H9 (cell line): ENCODE data around the gene METTL21A. TPM values are rescaled to one million over a fixed set of nuclear protein-coding genes. Genes with fewer than 3 reads are reported as not detected.

Source experiments
- DNase-seq: peaks from one replicate; pipeline ENCODE4 v3.0.0-alpha.2; 2017
- H2AFZ ChIP-seq: one replicate; pipeline ENCODE4 v1.6.1; 2013; ENCODE audit warnings: mild to moderate bottlenecking, low read length, control low read depth, moderate library complexity
- H2AK5ac ChIP-seq: 2 replicates; pipeline ENCODE4 v1.6.1; 2013; ENCODE audit warnings: low read length, control low read depth, mixed read lengths; ENCODE audit not compliant: insufficient read length
- H2BK120ac ChIP-seq: one replicate; pipeline ENCODE4 v1.6.1; 2013; ENCODE audit warnings: low read depth, mild to moderate bottlenecking, low read length, control low read depth, inconsistent platforms; ENCODE audit not compliant: poor library complexity, severe bottlenecking
- H2BK12ac ChIP-seq: 2 replicates; pipeline ENCODE4 v1.6.1; 2013; ENCODE audit warnings: low read length, control low read depth, mixed read lengths, low read depth; ENCODE audit not compliant: insufficient read length
- H2BK15ac ChIP-seq: 2 replicates; pipeline ENCODE4 v1.6.1; 2013; ENCODE audit warnings: low read depth, low read length, control low read depth
- H2BK20ac ChIP-seq: one replicate; pipeline ENCODE4 v1.6.1; 2013; ENCODE audit warnings: low read depth, mild to moderate bottlenecking, low read length, control low read depth, inconsistent platforms; ENCODE audit not compliant: poor library complexity, severe bottlenecking
- H2BK5ac ChIP-seq: 2 replicates; pipeline ENCODE4 v1.6.1; 2013; ENCODE audit warnings: low read length, control low read depth, mixed read lengths; ENCODE audit not compliant: insufficient read length
- H3K14ac ChIP-seq: 2 replicates; pipeline ENCODE4 v1.6.1; 2013; ENCODE audit warnings: low read length, control low read depth; ENCODE audit not compliant: insufficient read depth
- H3K18ac ChIP-seq: 2 replicates; pipeline ENCODE4 v1.6.1; 2013; ENCODE audit warnings: low read depth, mild to moderate bottlenecking, mixed read lengths, low read length, control low read depth; ENCODE audit not compliant: insufficient read length
- H3K23ac ChIP-seq: 2 replicates; pipeline ENCODE4 v1.6.1; 2013; ENCODE audit warnings: low read length, control low read depth, mixed read lengths, low read depth; ENCODE audit not compliant: insufficient read length
- H3K23me2 ChIP-seq: 2 replicates; pipeline ENCODE4 v1.6.1; 2013; ENCODE audit warnings: low read depth, mild to moderate bottlenecking, mixed read lengths, low read length, control low read depth; ENCODE audit not compliant: insufficient read length, poor library complexity, severe bottlenecking
- H3K27ac ChIP-seq: 2 replicates; pipeline ENCODE4 v1.5.1; 2013; ENCODE audit warnings: low read length, control low read depth, mixed read lengths, low read depth; ENCODE audit not compliant: insufficient read length
- H3K27me3 ChIP-seq: 2 replicates; pipeline ENCODE4 v1.6.1; 2013; ENCODE audit warnings: low read length, control low read depth, inconsistent platforms; ENCODE audit not compliant: insufficient read depth
- H3K4ac ChIP-seq: 2 replicates; pipeline ENCODE4 v1.6.1; 2013; ENCODE audit warnings: low read depth, mild to moderate bottlenecking, control low read depth, inconsistent platforms, low read length, moderate library complexity
- H3K4me1 ChIP-seq: 2 replicates; pipeline ENCODE4 v1.6.1; 2013; ENCODE audit warnings: low read length, control low read depth, inconsistent platforms; ENCODE audit not compliant: insufficient read depth
- H3K4me2 ChIP-seq: 2 replicates; pipeline ENCODE4 v1.6.1; 2013; ENCODE audit warnings: low read length, control low read depth, mixed read lengths; ENCODE audit not compliant: insufficient read length, insufficient read depth
- H3K56ac ChIP-seq: 2 replicates; pipeline ENCODE4 v1.6.1; 2013; ENCODE audit warnings: low read depth, mild to moderate bottlenecking, mixed read lengths, low read length, control low read depth; ENCODE audit not compliant: insufficient read length
- H3K79me1 ChIP-seq: 2 replicates; pipeline ENCODE4 v1.6.1; 2013; ENCODE audit warnings: low read depth, mild to moderate bottlenecking, moderate library complexity, low read length, control low read depth, inconsistent platforms; ENCODE audit not compliant: insufficient read depth, poor library complexity, severe bottlenecking
- H3K79me2 ChIP-seq: 2 replicates; pipeline ENCODE4 v1.6.1; 2013; ENCODE audit warnings: low read length, control low read depth, inconsistent platforms; ENCODE audit not compliant: insufficient read depth
- H3K9ac ChIP-seq: 2 replicates; pipeline ENCODE4 v1.6.1; 2013; ENCODE audit warnings: low read length, control low read depth, mixed read lengths; ENCODE audit not compliant: insufficient read length; ENCODE audit errors: extremely low read depth
- H3K9me3 ChIP-seq: one replicate; pipeline ENCODE4 v1.6.1; 2013; ENCODE audit warnings: low read depth, low read length, inconsistent platforms; ENCODE audit not compliant: control insufficient read depth
- H3T11ph ChIP-seq: one replicate; pipeline ENCODE4 v1.6.1; 2013; ENCODE audit warnings: mild to moderate bottlenecking, low read length, control low read depth, inconsistent platforms
- H4K20me1 ChIP-seq: one replicate; pipeline ENCODE4 v1.6.1; 2013; ENCODE audit not compliant: control insufficient read depth, insufficient read length, insufficient read depth
- H4K5ac ChIP-seq: 2 replicates; pipeline ENCODE4 v1.6.1; 2013; ENCODE audit warnings: low read depth, mild to moderate bottlenecking, mixed read lengths, low read length, control low read depth; ENCODE audit not compliant: insufficient read length
- H4K8ac ChIP-seq: replicated peaks from 2 replicates; pipeline ENCODE4 v1.6.1; 2013; ENCODE audit warnings: low read length, control low read depth, mixed read lengths, low read depth; ENCODE audit not compliant: insufficient read length
- H4K91ac ChIP-seq: 2 replicates; pipeline ENCODE4 v1.6.1; 2013; ENCODE audit warnings: low read depth, mild to moderate bottlenecking, moderate library complexity, mixed read lengths, low read length, control low read depth; ENCODE audit not compliant: insufficient read length
- H3K27ac Mint-ChIP-seq, 3 experiments: 2 replicates in 2 of 3; 3 replicates in 1 of 3; pipeline ENCODE4 v1.8.0; 2020 to 2021; ENCODE audit warnings: mixed read lengths in 3 of 3, mild to moderate bottlenecking in 1 of 3, moderate library complexity in 1 of 3
- H3K27me3 Mint-ChIP-seq: 2 replicates; pipeline ENCODE4 v1.8.0; 2021; ENCODE audit warnings: low read depth, mild to moderate bottlenecking, moderate library complexity, mixed read lengths
- H3K36me3 Mint-ChIP-seq, 3 experiments: 2 replicates in 2 of 3; 3 replicates in 1 of 3; pipeline ENCODE4 v1.8.0; 2020 to 2021; ENCODE audit warnings: low read depth in 3 of 3, mixed read lengths in 3 of 3; ENCODE audit not compliant: insufficient read depth in 1 of 3
- H3K4me1 Mint-ChIP-seq, 2 experiments: 2 replicates each; pipeline ENCODE4 v1.8.0; 2020; ENCODE audit warnings: mixed read lengths in 2 of 2
- H3K4me3 Mint-ChIP-seq, 2 experiments: 2 replicates in 1 of 2; 3 replicates in 1 of 2; pipeline ENCODE4 v1.8.0; 2020 to 2021; ENCODE audit warnings: mild to moderate bottlenecking in 2 of 2, mixed read lengths in 2 of 2, moderate library complexity in 1 of 2
- H3K9me3 Mint-ChIP-seq, 2 experiments: 2 replicates in 1 of 2; 3 replicates in 1 of 2; pipeline ENCODE4 v1.8.0; 2020; ENCODE audit warnings: mild to moderate bottlenecking in 2 of 2, mixed read lengths in 2 of 2, moderate library complexity in 1 of 2
- WGBS: extraction: QIAGEN DNeasy Blood & Tissue Kit; methylation state at CpG from one replicate; pipeline ENCODE4 v1.1.7; 2013; ENCODE audit warnings: missing lambda C conversion rate, low lambda C conversion rate, mixed read lengths; ENCODE audit not compliant: insufficient read length; ENCODE audit errors: extremely low coverage; 5-methylcytosine and 5-hydroxymethylcytosine counted together
- total RNA-seq: library from RNA; stranded (reverse); gene quantifications from 2 replicates; pipeline ENCODE4 v1.2.1, GENCODE V29; 2021
- TF ChIP-seq, protein P1 (sequence below): fragments of 200-600 bp; sonication (generic); conservative IDR thresholded peaks from 3 replicates; pipeline ENCODE4 v1.8.0; 2021; ENCODE audit warnings: antibody characterized with exemption, mild to moderate bottlenecking

METTL21A gene
- total RNA-seq, 1 experiment from 2014 or later, result 65.9 TPM

DNA sequence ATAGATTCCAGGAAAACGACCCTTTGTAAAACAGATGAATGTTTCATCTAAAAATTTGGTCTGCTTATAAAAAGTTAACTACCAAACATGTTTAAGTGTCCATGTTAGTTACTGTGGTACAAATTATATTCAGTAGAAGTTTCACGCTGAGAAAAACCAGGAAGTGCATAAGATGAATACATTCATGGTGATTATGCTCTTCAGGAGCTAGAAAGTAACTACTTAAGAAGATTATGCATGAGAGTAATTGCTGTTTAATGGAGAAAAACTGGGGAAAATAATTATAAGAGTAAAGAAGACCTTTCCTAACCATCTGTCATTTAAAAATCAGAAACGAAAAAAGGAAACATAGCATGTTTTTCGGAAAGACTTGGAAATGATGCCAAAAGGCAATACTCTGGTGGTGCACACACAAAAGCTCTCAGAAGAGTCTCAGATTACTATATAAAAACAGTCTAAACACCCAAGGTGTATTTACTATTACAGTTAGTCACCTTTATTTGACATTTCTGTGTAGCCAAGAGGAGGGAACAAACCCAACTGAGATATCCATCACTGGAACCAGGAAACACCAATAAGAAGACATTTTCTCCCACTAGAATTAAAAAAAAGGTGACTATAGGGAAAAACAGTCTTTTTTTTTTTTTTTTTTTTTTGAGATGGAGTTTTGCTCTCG, 38.8 kb upstream of the METTL21A start:
- H3K9me3 Mint-ChIP-seq, result no peaks in the 10 kb centered on the region
- Histone ChIP-seq H4K8ac (no peak overlapping the region), H3K27ac (no peak overlapping the region), H2BK120ac (no peak overlapping the region), H2BK12ac (no peak overlapping the region), H2AK5ac (no peak overlapping the region), H4K91ac (no peak overlapping the region), H4K20me1 (no peaks in the 10 kb centered on the region), H3K9ac (no peak overlapping the region), H3K79me1 (no peaks in the 10 kb centered on the region), H3K4me2 (no peak overlapping the region), H2BK5ac (no peak overlapping the region), H3T11ph (no peak overlapping the region), H3K4me1 (no peaks in the 10 kb centered on the region), H3K9me3 (no peaks in the 10 kb centered on the region), H3K56ac (no peak overlapping the region), H2BK15ac (no peak overlapping the region), H3K27me3 (no peaks in the 10 kb centered on the region), H3K14ac (no peak overlapping the region), H3K4ac (no peak overlapping the region), H3K18ac (no peak overlapping the region), H3K23me2 (no peaks in the 10 kb centered on the region), H3K79me2 (no peaks in the 10 kb centered on the region), H2AFZ (no peak overlapping the region), H2BK20ac (no peak overlapping the region), H4K5ac (no peak overlapping the region), H3K23ac (no peak overlapping the region)
- H3K36me3 Mint-ChIP-seq, result no peaks in the 10 kb centered on the region; a peak in 1 of 7 replicates
- no peak for DNase-seq
- H3K27me3 Mint-ChIP-seq, result no peaks in the 10 kb centered on the region
- no peak overlapping the region for H3K4me3 Mint-ChIP-seq
- WGBS, result no CpG with 5 or more reads among the region's 5 CpGs
- H3K4me1 Mint-ChIP-seq, result peaks cover 8 to 10% of the 10 kb centered on the region in 2 experiments
- TF ChIP-seq, protein P1, sequence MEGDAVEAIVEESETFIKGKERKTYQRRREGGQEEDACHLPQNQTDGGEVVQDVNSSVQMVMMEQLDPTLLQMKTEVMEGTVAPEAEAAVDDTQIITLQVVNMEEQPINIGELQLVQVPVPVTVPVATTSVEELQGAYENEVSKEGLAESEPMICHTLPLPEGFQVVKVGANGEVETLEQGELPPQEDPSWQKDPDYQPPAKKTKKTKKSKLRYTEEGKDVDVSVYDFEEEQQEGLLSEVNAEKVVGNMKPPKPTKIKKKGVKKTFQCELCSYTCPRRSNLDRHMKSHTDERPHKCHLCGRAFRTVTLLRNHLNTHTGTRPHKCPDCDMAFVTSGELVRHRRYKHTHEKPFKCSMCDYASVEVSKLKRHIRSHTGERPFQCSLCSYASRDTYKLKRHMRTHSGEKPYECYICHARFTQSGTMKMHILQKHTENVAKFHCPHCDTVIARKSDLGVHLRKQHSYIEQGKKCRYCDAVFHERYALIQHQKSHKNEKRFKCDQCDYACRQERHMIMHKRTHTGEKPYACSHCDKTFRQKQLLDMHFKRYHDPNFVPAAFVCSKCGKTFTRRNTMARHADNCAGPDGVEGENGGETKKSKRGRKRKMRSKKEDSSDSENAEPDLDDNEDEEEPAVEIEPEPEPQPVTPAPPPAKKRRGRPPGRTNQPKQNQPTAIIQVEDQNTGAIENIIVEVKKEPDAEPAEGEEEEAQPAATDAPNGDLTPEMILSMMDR, result no peak
- H3K27ac Mint-ChIP-seq, result no peak overlapping the region
